Smooth muscle cell (in vitro differentiated cells): ENCODE data around the gene RFNG. TPM values are rescaled to one million over a fixed set of nuclear protein-coding genes. Genes with fewer than 3 reads are reported as not detected.

ENCODE experiments used
- DNase-seq: peaks from one replicate; lab custom pipeline; 2025; ENCODE audit not compliant: unreplicated experiment; lab: John Stamatoyannopoulos, UW
- H2AFZ ChIP-seq: fragments of 200-600 bp; sonication (generic); 2 replicates; pipeline ENCODE4 v1.6.0; 2016; ENCODE audit warnings: antibody characterized with exemption, low read depth, mild to moderate bottlenecking
- H3F3A ChIP-seq: fragments of 200-600 bp; sonication (generic); 2 replicates; pipeline ENCODE4 v1.6.0; 2017; ENCODE audit warnings: antibody characterized with exemption, low read depth
- H3K27ac ChIP-seq: fragments of 200-600 bp; sonication (generic); 2 replicates; pipeline ENCODE4 v1.5.1; 2016; ENCODE audit warnings: low read depth, mild to moderate bottlenecking
- H3K27me3 ChIP-seq: fragments of 200-600 bp; sonication (generic); 2 replicates; pipeline ENCODE4 v1.6.1; 2016; ENCODE audit warnings: low read depth, mild to moderate bottlenecking
- H3K36me3 ChIP-seq: fragments of 200-600 bp; sonication (generic); 2 replicates; pipeline ENCODE4 v1.5.1; 2016; ENCODE audit warnings: low read depth
- H3K4me1 ChIP-seq: fragments of 200-600 bp; sonication (generic); 2 replicates; pipeline ENCODE4 v1.5.1; 2016; ENCODE audit warnings: low read depth
- H3K4me2 ChIP-seq: fragments of 200-600 bp; sonication (generic); 2 replicates; pipeline ENCODE4 v1.6.0; 2016; ENCODE audit warnings: mild to moderate bottlenecking
- H3K4me3 ChIP-seq: fragments of 200-600 bp; sonication (generic); 2 replicates; pipeline ENCODE4 v1.5.1; 2016; ENCODE audit warnings: mild to moderate bottlenecking
- H3K79me2 ChIP-seq: fragments of 200-600 bp; sonication (generic); 2 replicates; pipeline ENCODE4 v1.6.0; 2016; ENCODE audit warnings: low read depth, mild to moderate bottlenecking
- H3K9ac ChIP-seq: fragments of 200-600 bp; sonication (generic); 2 replicates; pipeline ENCODE4 v1.6.0; 2016; ENCODE audit warnings: low read depth
- H3K9me3 ChIP-seq: fragments of 200-600 bp; sonication (generic); replicated peaks from 2 replicates; pipeline ENCODE4 v1.5.1; 2016; ENCODE audit warnings: low read depth
- H4K20me1 ChIP-seq: fragments of 200-600 bp; sonication (generic); 2 replicates; pipeline ENCODE4 v1.6.0; 2016; ENCODE audit warnings: low read depth
- WGBS: methylation state at CpG from one replicate; pipeline ENCODE4 v1.1.7; 2016; ENCODE audit warnings: low lambda C conversion rate; 5-methylcytosine and 5-hydroxymethylcytosine counted together
- polyA plus RNA-seq: library from polyadenylated mRNA; unstranded; fragments of >200 nt; fragmentation: Nextera tagmentation; extraction: Ambion mirVana; gene quantifications from 2 replicates; pipeline ENCODE4 v1.2.1, GENCODE V29; 2016
- total RNA-seq: library from RNA; depleted of rRNA; stranded (reverse); fragments of >200 nt; gene quantifications from 2 replicates; pipeline ENCODE4 v1.2.3, GENCODE V29; 2014
- TF ChIP-seq, protein P1 (sequence below): fragments of 200-600 bp; sonication (generic); IDR thresholded peaks from 2 replicates; pipeline ENCODE4 v1.5.1; 2017; ENCODE audit warnings: borderline replicate concordance, mild to moderate bottlenecking, antibody characterized with exemption; ENCODE audit not compliant: insufficient read depth, poor library complexity, severe bottlenecking

Gene RFNG
- total and polyA plus RNA-seq, 2 experiments from 2014 or later, result 27.1 to 54.9 TPM

DNA sequence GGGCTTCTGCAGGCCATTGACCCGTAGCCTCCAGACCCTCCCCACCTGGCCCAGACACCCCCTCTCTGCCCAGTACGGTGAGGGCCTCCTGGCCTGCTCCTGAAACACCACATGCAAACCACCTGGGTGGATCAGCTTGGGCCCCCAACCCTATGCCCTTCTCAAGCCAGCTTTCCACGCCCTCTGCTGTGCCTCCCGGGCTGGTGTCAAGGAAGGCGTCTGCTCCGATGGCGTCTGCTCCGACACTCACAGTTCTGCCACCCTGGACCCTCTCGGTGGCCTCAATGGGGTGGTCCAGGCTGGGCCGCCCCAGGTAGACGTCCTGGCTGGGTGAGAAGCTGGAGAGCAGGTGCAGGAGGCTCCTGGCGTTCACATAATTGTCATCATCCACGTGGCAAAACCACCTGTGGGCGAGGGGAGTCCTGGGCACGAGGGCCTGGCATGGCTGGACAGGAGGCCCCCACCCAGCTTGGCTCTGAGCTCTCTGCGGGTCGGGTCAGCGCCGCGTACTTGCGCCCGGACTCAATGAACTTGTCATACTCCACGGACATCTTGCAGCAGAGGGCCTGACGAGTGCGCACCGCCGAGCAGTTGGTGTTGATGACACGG is 1.4 kb downstream of the RFNG start:
- peaks cover 23% of the 10 kb centered on the region for H3K79me2 ChIP-seq
- 95% methylated on average over 28 of the region's 28 CpGs for WGBS
- H3K4me2 ChIP-seq, result peak overlapping the region; percentile 87
- H2AFZ ChIP-seq, result no peak overlapping the region
- H3K9me3 ChIP-seq, result no peaks in the 10 kb centered on the region
- peaks cover 7% of the 10 kb centered on the region for H4K20me1 ChIP-seq
- no peak for DNase-seq
- H3F3A ChIP-seq, result no peaks in the 10 kb centered on the region
- H3K36me3 ChIP-seq, result no peaks in the 10 kb centered on the region
- H3K4me1 ChIP-seq, result peaks cover 16% of the 10 kb centered on the region
- TF ChIP-seq, protein P1, sequence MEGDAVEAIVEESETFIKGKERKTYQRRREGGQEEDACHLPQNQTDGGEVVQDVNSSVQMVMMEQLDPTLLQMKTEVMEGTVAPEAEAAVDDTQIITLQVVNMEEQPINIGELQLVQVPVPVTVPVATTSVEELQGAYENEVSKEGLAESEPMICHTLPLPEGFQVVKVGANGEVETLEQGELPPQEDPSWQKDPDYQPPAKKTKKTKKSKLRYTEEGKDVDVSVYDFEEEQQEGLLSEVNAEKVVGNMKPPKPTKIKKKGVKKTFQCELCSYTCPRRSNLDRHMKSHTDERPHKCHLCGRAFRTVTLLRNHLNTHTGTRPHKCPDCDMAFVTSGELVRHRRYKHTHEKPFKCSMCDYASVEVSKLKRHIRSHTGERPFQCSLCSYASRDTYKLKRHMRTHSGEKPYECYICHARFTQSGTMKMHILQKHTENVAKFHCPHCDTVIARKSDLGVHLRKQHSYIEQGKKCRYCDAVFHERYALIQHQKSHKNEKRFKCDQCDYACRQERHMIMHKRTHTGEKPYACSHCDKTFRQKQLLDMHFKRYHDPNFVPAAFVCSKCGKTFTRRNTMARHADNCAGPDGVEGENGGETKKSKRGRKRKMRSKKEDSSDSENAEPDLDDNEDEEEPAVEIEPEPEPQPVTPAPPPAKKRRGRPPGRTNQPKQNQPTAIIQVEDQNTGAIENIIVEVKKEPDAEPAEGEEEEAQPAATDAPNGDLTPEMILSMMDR, result no peak
- H3K4me3 ChIP-seq, result peak overlapping the region; percentile 55
- no peaks in the 10 kb centered on the region for H3K27me3 ChIP-seq
- H3K27ac ChIP-seq, result no peak overlapping the region
- peak overlapping the region; percentile 68 for H3K9ac ChIP-seq

DNA sequence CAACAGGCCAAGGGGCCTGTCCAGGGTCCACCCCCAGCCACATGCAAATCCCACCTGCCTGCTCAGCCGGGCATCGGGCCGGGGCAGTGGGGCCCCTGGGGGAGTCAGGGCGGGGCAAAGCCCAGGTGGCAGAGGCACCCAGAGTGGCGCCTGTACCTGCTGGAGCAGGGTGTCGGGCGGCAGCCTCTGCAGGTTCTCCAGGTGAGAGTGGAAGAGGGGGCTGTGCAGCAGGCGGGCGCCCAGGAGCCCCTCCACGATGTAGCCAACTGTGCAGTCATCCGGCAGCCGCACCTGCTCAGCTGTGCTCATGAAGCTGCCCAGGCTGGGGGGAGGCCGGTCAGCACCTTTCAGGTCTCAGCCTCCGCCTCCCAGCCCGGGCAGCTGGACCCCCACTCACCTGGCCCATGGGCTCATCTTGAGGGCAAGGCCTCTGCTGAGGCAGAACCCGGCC is 2.1 kb downstream of the RFNG start:
- no peaks in the 10 kb centered on the region for H3F3A ChIP-seq
- H4K20me1 ChIP-seq, result peaks cover 7% of the 10 kb centered on the region
- H3K4me1 ChIP-seq, result peaks cover 16% of the 10 kb centered on the region
- H3K4me2 ChIP-seq, result no peak overlapping the region
- H3K9me3 ChIP-seq, result no peaks in the 10 kb centered on the region
- H3K27ac ChIP-seq, result no peak overlapping the region
- no peaks in the 10 kb centered on the region for H3K27me3 ChIP-seq
- WGBS, result 97% methylated on average over 16 of the region's 16 CpGs
- no peak overlapping the region for H3K4me3 ChIP-seq
- H3K9ac ChIP-seq, result no peak overlapping the region
- H2AFZ ChIP-seq, result no peak overlapping the region
- no peaks in the 10 kb centered on the region for H3K36me3 ChIP-seq
- DNase-seq, result no peak
- peaks cover 23% of the 10 kb centered on the region for H3K79me2 ChIP-seq
- TF ChIP-seq, protein P1, result no peak

DNA sequence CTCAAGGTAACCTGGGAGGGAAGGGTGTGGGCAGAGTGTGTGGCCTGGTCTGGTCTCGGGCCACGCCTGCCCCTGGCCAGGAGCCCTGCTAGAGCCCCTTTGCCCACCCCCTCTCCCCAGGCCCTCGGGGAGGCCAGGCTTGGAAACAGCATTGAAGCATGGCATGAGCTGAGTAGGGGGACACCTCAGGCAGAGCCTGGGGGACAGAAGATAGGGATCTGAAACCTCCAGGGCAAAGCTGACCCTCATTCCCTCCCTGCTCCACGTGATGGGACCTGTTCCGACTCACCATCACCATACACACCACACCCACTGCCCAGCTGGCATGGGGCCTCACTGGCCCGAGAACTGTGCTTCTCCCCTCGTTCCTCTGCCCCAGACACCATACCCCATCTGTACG is 2.5 kb downstream of the RFNG start:
- 92% methylated on average over 8 of the region's 8 CpGs for WGBS
- Histone ChIP-seq H2AFZ (no peak overlapping the region), H3K36me3 (no peaks in the 10 kb centered on the region), H3K27ac (no peak overlapping the region), H3K4me1 (peaks cover 16% of the 10 kb centered on the region), H3K9me3 (no peaks in the 10 kb centered on the region), H3K4me3 (no peak overlapping the region), H3F3A (no peaks in the 10 kb centered on the region), H3K9ac (no peak overlapping the region), H3K79me2 (peaks cover 23% of the 10 kb centered on the region), H4K20me1 (peaks cover 7% of the 10 kb centered on the region), H3K27me3 (no peaks in the 10 kb centered on the region), H3K4me2 (no peak overlapping the region)
- TF ChIP-seq, protein P1, result no peak
- DNase-seq, result no peak

DNA sequence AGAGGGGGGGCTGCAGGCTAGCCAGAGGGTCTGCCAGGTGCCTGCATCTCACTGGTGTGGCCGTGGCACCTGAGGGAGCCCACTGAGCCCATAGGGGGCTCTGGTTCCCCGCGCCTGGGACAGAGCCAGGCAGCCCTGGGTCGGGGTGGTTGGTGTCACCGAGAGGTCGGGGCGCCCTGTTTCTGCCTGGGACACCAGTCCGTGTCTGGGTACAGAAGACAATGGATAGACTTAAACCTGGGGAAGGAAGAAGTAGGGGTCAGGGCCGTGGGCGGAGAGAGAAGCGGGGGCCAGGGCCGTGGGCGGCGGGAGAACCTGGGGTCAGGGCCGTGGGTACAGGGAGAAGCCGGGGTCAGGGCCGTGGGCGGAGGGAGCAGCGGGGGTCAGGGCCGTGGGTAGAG is 3.0 kb downstream of the RFNG start:
- no peaks in the 10 kb centered on the region for H3F3A ChIP-seq
- no peaks in the 10 kb centered on the region for H3K27me3 ChIP-seq
- no peak for DNase-seq
- no peak overlapping the region for H3K4me2 ChIP-seq
- peaks cover 7% of the 10 kb centered on the region for H4K20me1 ChIP-seq
- no peak overlapping the region for H2AFZ ChIP-seq
- H3K79me2 ChIP-seq, result peaks cover 22% of the 10 kb centered on the region
- WGBS, result 98% methylated on average over 10 of the region's 20 CpGs
- H3K36me3 ChIP-seq, result no peaks in the 10 kb centered on the region
- no peaks in the 10 kb centered on the region for H3K9me3 ChIP-seq
- H3K9ac ChIP-seq, result no peak overlapping the region
- H3K4me1 ChIP-seq, result peaks cover 16% of the 10 kb centered on the region
- no peak overlapping the region for H3K27ac ChIP-seq
- no peak overlapping the region for H3K4me3 ChIP-seq
- TF ChIP-seq, protein P1, result no peak
